Iris pigment epithelial cell (primary cell): ENCODE results near the gene SLK.

ENCODE experiments used
- DNase-seq: peaks from one replicate; pipeline ENCODE4 v3.0.0-alpha.2; 2011; ENCODE audit warnings: low read depth

SLK gene

GRCh38 chr10:104054430-104054829, 87.5 kb downstream of the SLK start:
- peak; percentile 36 for DNase-seq

GRCh38 chr10:104056619-104057273, 89.8 kb downstream of the SLK start:
- no peak for DNase-seq

- no peak for DNase-seq
Measured at GRCh38 chr10:104057717-104058116, 90.8 kb downstream of the SLK start.

GRCh38 chr10:104059364-104059763, 92.4 kb downstream of the SLK start:
- DNase-seq = no peak

GRCh38 chr10:104061196-104061595, 94.3 kb downstream of the SLK start:
- no peak for DNase-seq

GRCh38 chr10:104065748-104066147, 98.8 kb downstream of the SLK start:
- no peak for DNase-seq

GRCh38 chr10:104066945-104067344, 100.0 kb downstream of the SLK start:
- DNase-seq = no peak

- DNase-seq = no peak
Measured at GRCh38 chr10:104067525-104067924, 100.6 kb downstream of the SLK start.

- DNase-seq = no peak
Measured at GRCh38 chr10:104069613-104070012, 102.7 kb downstream of the SLK start.

GRCh38 chr10:104072786-104073185, 105.8 kb downstream of the SLK start:
- DNase-seq = no peak

GRCh38 chr10:104074505-104074904, 107.6 kb downstream of the SLK start:
- no peak for DNase-seq

- peak; percentile 43 for DNase-seq
Measured at GRCh38 chr10:104076743-104077160, 109.8 kb downstream of the SLK start.

GRCh38 chr10:104077247-104077646, 110.3 kb downstream of the SLK start:
- no peak for DNase-seq

- DNase-seq = no peak
Measured at GRCh38 chr10:104077663-104078151, 110.8 kb downstream of the SLK start.
